OCI-LY3 (cell line): ENCODE results near the gene TMCC1.

ENCODE experiments used
- H2AFZ ChIP-seq: fragments of 200-600, 300-600 bp; shearing (Covaris generic); 2 replicates; pipeline ENCODE4 v1.6.0; 2014; ENCODE audit warnings: antibody characterized with exemption, low read depth, low read length
- H3K27ac ChIP-seq: fragments of 200-600, 300-600 bp; sonication (generic); 2 replicates; pipeline ENCODE4 v1.5.1; 2014; ENCODE audit warnings: mild to moderate bottlenecking, low read length, moderate library complexity, mixed read lengths
- H3K27me3 ChIP-seq: fragments of 200-600, 300-600 bp; sonication (generic); 2 replicates; pipeline ENCODE4 v1.6.1; 2014; ENCODE audit warnings: low read depth, low read length, mixed read lengths
- H3K36me3 ChIP-seq: fragments of 200-600, 300-600 bp; sonication (generic); replicated peaks from 2 replicates; pipeline ENCODE3; 2014; ENCODE audit warnings: low read depth, low read length, mixed read lengths
- H3K4me1 ChIP-seq: fragments of 300-600, 200-600 bp; sonication (generic); 2 replicates; pipeline ENCODE4 v1.6.1; 2014; ENCODE audit warnings: low read length, mixed read lengths
- H3K4me2 ChIP-seq: fragments of 200-600, 300-600 bp; sonication (generic); 2 replicates; pipeline ENCODE4 v1.6.1; 2014; ENCODE audit warnings: low read length, mixed read lengths
- H3K4me3 ChIP-seq: fragments of 300-600, 200-600 bp; sonication (generic); 2 replicates; pipeline ENCODE4 v1.5.1; 2014; ENCODE audit warnings: antibody characterized with exemption, mild to moderate bottlenecking, low read length, moderate library complexity
- H3K79me2 ChIP-seq: fragments of 300-600, 200-600 bp; shearing (Covaris generic); 2 replicates; pipeline ENCODE4 v1.6.1; 2014; ENCODE audit warnings: mild to moderate bottlenecking, low read length, mixed read lengths
- H3K9ac ChIP-seq: fragments of 300-600, 200-600 bp; shearing (Covaris generic); 2 replicates; pipeline ENCODE4 v1.6.0; 2014; ENCODE audit warnings: mild to moderate bottlenecking, low read length, moderate library complexity
- H3K9me3 ChIP-seq: fragments of 200-600, 300-600 bp; shearing (Covaris generic); 2 replicates; pipeline ENCODE4 v1.6.1; 2014; ENCODE audit warnings: low read length, mixed read lengths; ENCODE audit not compliant: insufficient read depth
- H4K20me1 ChIP-seq: fragments of 200-600, 300-600 bp; sonication (generic); 2 replicates; pipeline ENCODE4 v1.6.1; 2016; ENCODE audit warnings: low read length, mixed read lengths; ENCODE audit not compliant: insufficient read depth
- CTCF ChIP-seq: fragments of 200-600, 300-600 bp; sonication (generic); IDR thresholded peaks from 2 replicates; pipeline ENCODE4 v1.5.1; 2014; ENCODE audit warnings: antibody characterized with exemption, low read length, low read depth
- EZH2phosphoT487 ChIP-seq: fragments of 200-600 bp; shearing (Covaris generic); IDR thresholded peaks from 2 replicates; pipeline ENCODE4 v1.6.1; 2018; ENCODE audit warnings: antibody characterized with exemption, mixed run types, low read depth

TMCC1 gene

GRCh38 chr3:129618186-129618820, 275.2 kb downstream of the TMCC1 start:
- TF ChIP-seq EZH2phosphoT487 (no peak), CTCF (no peak)
- Histone ChIP-seq H2AFZ (peak overlapping the region; percentile 69; the same call in 1 of the 2 replicates), H3K27me3 (no peaks in the 10 kb centered on the region), H3K4me3 (peak overlapping the region; percentile 41), H4K20me1 (no peaks in the 10 kb centered on the region), H3K79me2 (no peaks in the 10 kb centered on the region), H3K9me3 (no peaks in the 10 kb centered on the region), H3K27ac (no peak overlapping the region), H3K4me1 (peaks cover 19% of the 10 kb centered on the region), H3K9ac (no peak overlapping the region), H3K4me2 (peak overlapping the region; percentile 60), H3K36me3 (no peaks in the 10 kb centered on the region)

GRCh38 chr3:129617381-129618185, 275.9 kb downstream of the TMCC1 start:
- no peaks in the 10 kb centered on the region for H3K27me3 ChIP-seq
- H2AFZ ChIP-seq: no peak overlapping the region
- TF ChIP-seq CTCF (no peak), EZH2phosphoT487 (no peak)
- H3K9ac ChIP-seq: no peak overlapping the region
- no peak overlapping the region for H3K4me3 ChIP-seq
- H3K79me2 ChIP-seq: no peaks in the 10 kb centered on the region
- peaks cover 19% of the 10 kb centered on the region for H3K4me1 ChIP-seq
- no peaks in the 10 kb centered on the region for H4K20me1 ChIP-seq
- H3K9me3 ChIP-seq: no peaks in the 10 kb centered on the region
- no peak overlapping the region for H3K27ac ChIP-seq
- H3K4me2 ChIP-seq: no peak overlapping the region
- H3K36me3 ChIP-seq: no peaks in the 10 kb centered on the region

GRCh38 chr3:129616713-129617112, 276.8 kb downstream of the TMCC1 start:
- no peak overlapping the region for H3K27ac ChIP-seq
- TF ChIP-seq CTCF (no peak), EZH2phosphoT487 (no peak)
- H3K9me3 ChIP-seq: no peaks in the 10 kb centered on the region
- H3K79me2 ChIP-seq: no peaks in the 10 kb centered on the region
- H3K9ac ChIP-seq: no peak overlapping the region
- H3K4me1 ChIP-seq: peaks cover 19% of the 10 kb centered on the region
- H3K36me3 ChIP-seq: no peaks in the 10 kb centered on the region
- no peak overlapping the region for H2AFZ ChIP-seq
- H4K20me1 ChIP-seq: no peaks in the 10 kb centered on the region
- H3K27me3 ChIP-seq: no peaks in the 10 kb centered on the region
- H3K4me2 ChIP-seq: no peak overlapping the region
- H3K4me3 ChIP-seq: no peak overlapping the region

- H3K4me1 ChIP-seq: peaks cover 19% of the 10 kb centered on the region
- no peak overlapping the region for H3K27ac ChIP-seq
- H3K9me3 ChIP-seq: no peaks in the 10 kb centered on the region
- H4K20me1 ChIP-seq: no peaks in the 10 kb centered on the region
- no peaks in the 10 kb centered on the region for H3K36me3 ChIP-seq
- no peak overlapping the region for H3K4me3 ChIP-seq
- no peak overlapping the region for H3K9ac ChIP-seq
- no peaks in the 10 kb centered on the region for H3K79me2 ChIP-seq
- no peak overlapping the region for H3K4me2 ChIP-seq
- H2AFZ ChIP-seq: no peak overlapping the region
- H3K27me3 ChIP-seq: no peaks in the 10 kb centered on the region
- TF ChIP-seq EZH2phosphoT487 (no peak), CTCF (no peak)
These were observed 277.2 kb downstream of the TMCC1 start for GRCh38 chr3:129616291-129616690.
